RWPE2 (cell line): Measurements from ENCODE around the gene CLCN6.
A peak's percentile ranks its signal among the peaks of the same experiment; 100 is the strongest.

Experiments used
- ATAC-seq: fragments of 200-7000 bp; cut with Tn5 transposase; 3 replicates; pipeline ENCODE4 v1.9.1; 2021; ENCODE audit warnings: low read depth
- DNase-seq: peaks from one replicate; pipeline ENCODE4 v3.0.0-alpha.2; 2020; ENCODE audit warnings: low spot score
- H3K27ac ChIP-seq: fragments of 450-650 bp; 2 replicates; pipeline ENCODE4 v1.5.1; 2017; ENCODE audit warnings: mild to moderate bottlenecking; ENCODE audit not compliant: poor library complexity, severe bottlenecking
- H3K27me3 ChIP-seq: fragments of 250-450 bp; sonication (Bioruptor Pico); 2 replicates; pipeline ENCODE4 v1.5.1; 2021; ENCODE audit warnings: mild to moderate bottlenecking, moderate library complexity; ENCODE audit not compliant: insufficient read depth, poor library complexity, severe bottlenecking
- H3K36me3 ChIP-seq: fragments of 250-450 bp; sonication (Bioruptor Pico); 2 replicates; pipeline ENCODE4 v1.5.1; 2020; ENCODE audit warnings: low read depth, mild to moderate bottlenecking, moderate library complexity
- H3K4me1 ChIP-seq: fragments of 250-450 bp; sonication (Bioruptor Pico); 2 replicates; pipeline ENCODE4 v1.5.1; 2021; ENCODE audit warnings: mild to moderate bottlenecking, moderate library complexity; ENCODE audit not compliant: insufficient read depth, poor library complexity, severe bottlenecking
- H3K4me3 ChIP-seq: fragments of 250-450 bp; sonication (Bioruptor Pico); 2 replicates; pipeline ENCODE4 v1.5.1; 2021; ENCODE audit warnings: mild to moderate bottlenecking, moderate library complexity; ENCODE audit not compliant: severe bottlenecking
- H3K9me3 ChIP-seq: fragments of 250-450 bp; sonication (Bioruptor Pico); 2 replicates; pipeline ENCODE4 v1.5.1; 2021; ENCODE audit warnings: mild to moderate bottlenecking, moderate library complexity; ENCODE audit not compliant: severe bottlenecking
- TF ChIP-seq, protein P1 (sequence below): fragments of 450-650 bp; IDR thresholded peaks from one replicate; pipeline ENCODE4 v1.5.1; 2017; ENCODE audit warnings: mild to moderate bottlenecking, moderate library complexity; ENCODE audit not compliant: poor library complexity, severe bottlenecking

The CLCN6 gene

DNA sequence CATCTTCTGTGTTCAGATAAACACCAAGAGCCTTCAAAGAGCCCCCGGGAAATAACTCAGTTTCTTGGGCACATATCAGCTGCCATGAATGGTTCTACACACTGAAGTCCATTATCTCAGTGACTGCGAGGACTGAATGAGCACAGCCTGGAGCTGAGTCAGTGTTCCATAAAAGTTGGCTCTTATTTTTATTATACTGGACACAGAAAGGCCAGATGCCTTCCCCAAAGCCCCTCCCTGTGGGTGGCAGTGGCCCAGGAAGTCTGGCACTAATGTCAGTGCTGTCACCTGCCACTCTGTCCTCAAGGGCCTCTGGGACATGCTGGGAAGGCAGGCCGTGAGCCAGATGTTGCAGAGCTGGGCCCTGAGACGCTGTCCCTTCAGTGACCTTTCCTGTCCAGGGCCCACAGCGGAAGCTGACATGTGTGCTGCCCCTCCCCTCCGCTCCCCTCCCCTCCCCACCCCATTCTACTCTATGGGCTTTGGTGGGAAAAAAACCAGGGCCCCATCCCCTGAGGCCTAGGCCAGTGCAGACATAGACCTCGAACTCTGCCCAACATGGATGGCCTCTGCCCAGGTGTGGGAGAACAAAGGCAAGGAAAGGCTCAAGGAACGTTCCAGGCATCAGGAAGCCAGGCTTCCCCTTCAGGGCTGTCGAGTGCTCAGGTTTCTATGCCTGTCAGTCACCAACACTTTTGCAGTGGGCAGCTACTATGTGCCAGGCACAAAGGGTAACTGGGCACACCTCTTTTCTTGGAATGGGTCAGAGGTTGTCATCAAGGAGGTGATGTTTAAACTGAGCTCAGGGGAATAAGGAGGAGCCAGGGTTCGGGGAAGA, 75.1 kb downstream of the CLCN6 start:
- H3K4me1 ChIP-seq, result no peaks in the 10 kb centered on the region
- DNase-seq (no peak), ATAC-seq (no peak; the same call in 2 of the 3 replicates)
- TF ChIP-seq, protein P1, sequence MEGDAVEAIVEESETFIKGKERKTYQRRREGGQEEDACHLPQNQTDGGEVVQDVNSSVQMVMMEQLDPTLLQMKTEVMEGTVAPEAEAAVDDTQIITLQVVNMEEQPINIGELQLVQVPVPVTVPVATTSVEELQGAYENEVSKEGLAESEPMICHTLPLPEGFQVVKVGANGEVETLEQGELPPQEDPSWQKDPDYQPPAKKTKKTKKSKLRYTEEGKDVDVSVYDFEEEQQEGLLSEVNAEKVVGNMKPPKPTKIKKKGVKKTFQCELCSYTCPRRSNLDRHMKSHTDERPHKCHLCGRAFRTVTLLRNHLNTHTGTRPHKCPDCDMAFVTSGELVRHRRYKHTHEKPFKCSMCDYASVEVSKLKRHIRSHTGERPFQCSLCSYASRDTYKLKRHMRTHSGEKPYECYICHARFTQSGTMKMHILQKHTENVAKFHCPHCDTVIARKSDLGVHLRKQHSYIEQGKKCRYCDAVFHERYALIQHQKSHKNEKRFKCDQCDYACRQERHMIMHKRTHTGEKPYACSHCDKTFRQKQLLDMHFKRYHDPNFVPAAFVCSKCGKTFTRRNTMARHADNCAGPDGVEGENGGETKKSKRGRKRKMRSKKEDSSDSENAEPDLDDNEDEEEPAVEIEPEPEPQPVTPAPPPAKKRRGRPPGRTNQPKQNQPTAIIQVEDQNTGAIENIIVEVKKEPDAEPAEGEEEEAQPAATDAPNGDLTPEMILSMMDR, result no peak
- H3K4me3 ChIP-seq, result no peak overlapping the region
- no peaks in the 10 kb centered on the region for H3K9me3 ChIP-seq
- no peak overlapping the region for H3K27ac ChIP-seq
- no peaks in the 10 kb centered on the region for H3K36me3 ChIP-seq
- H3K27me3 ChIP-seq, result peaks cover 4% of the 10 kb centered on the region

- Histone ChIP-seq H3K4me3 (no peak overlapping the region), H3K27ac (no peak overlapping the region), H3K9me3 (no peaks in the 10 kb centered on the region), H3K27me3 (no peaks in the 10 kb centered on the region), H3K4me1 (no peaks in the 10 kb centered on the region), H3K36me3 (no peaks in the 10 kb centered on the region)
- ATAC-seq, result peak; percentile 41; the same call in 1 of the 3 replicates
- no peak for DNase-seq
- TF ChIP-seq, protein P1, result no peak
Observed at GRCh38 chr1:11881749-11882441, 75.9 kb downstream of the CLCN6 start.

DNA sequence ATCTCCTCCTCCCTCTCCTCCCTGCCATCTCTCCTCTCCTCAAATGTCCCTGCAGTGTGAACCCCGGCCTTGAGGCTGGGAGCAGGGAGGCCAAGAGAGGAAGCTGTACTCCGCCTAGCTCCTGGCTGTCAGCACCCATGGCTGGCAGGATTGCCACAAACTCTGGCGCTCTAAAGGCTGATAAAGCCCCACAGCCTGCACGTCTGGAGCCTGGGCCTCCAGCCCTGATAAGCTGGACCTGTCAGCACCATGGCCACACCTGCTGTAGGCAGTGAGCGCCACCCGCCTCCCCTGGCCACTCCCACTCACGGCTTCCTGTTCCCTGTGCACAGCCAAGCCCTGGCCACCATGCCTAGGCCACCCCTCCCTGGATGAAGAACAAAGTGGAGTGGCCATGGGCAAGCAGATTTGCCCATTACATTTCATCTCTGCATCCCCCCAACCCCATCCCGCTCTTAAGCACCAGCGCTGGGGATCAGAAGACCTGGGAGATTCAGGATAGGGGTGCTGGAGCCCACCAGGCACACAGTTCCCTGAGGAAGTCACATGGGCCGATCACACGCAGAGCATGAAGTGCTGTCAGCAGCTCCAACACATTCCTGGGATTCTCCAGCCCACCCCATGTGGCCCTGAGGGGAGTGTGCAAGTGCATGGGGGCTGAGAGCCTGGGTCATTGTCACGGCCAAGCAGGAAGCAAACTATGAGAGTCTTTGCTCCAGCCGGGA, 77.0 kb downstream of the CLCN6 start:
- no peak for DNase-seq
- TF ChIP-seq, protein P1, result no peak

GRCh38 chr1:11885916-11886315, 79.9 kb downstream of the CLCN6 start:
- no peaks in the 10 kb centered on the region for H3K4me1 ChIP-seq
- H3K27me3 ChIP-seq, result no peaks in the 10 kb centered on the region
- H3K27ac ChIP-seq, result no peak overlapping the region
- DNase-seq (no peak), ATAC-seq (no peak)
- no peak overlapping the region for H3K4me3 ChIP-seq
- no peaks in the 10 kb centered on the region for H3K9me3 ChIP-seq
- no peaks in the 10 kb centered on the region for H3K36me3 ChIP-seq
- TF ChIP-seq, protein P1, result no peak

More for the DNA sequence above, 77.0 kb downstream of the CLCN6 start:
- H3K27me3 ChIP-seq, result no peaks in the 10 kb centered on the region
- H3K27ac ChIP-seq, result no peak overlapping the region
- no peaks in the 10 kb centered on the region for H3K4me1 ChIP-seq
- H3K36me3 ChIP-seq, result no peaks in the 10 kb centered on the region
- ATAC-seq, result peak; percentile 42; the same call in 2 of the 3 replicates
- no peaks in the 10 kb centered on the region for H3K9me3 ChIP-seq
- H3K4me3 ChIP-seq, result no peak overlapping the region
